Natural killer cell (primary cell): ENCODE data around the gene RNF145. TPM values are rescaled to one million over a fixed set of nuclear protein-coding genes. Genes with fewer than 3 reads are reported as not detected.
A peak's percentile ranks its signal among the peaks of the same experiment; 100 is the strongest.

ENCODE experiments used
- ATAC-seq, 3 donors: fragments of 150-1000 bp in 2 of 3; fragments of 200-7000 bp in 1 of 3; cut with Tn5 transposase; 1 replicate in 1 of 3; 2 replicates in 2 of 3; pipeline ENCODE4 v1.10.0; 2021; ENCODE audit warnings: mild to moderate bottlenecking in 2 of 3, moderate library complexity in 2 of 3
- DNase-seq, 2 donors: peaks; one replicate each; pipeline versions ENCODE4 v3.0.0 to v3.0.0-alpha.2; 2013 to 2021; ENCODE audit warnings: mixed read lengths in 1 of 2
- H3K27ac ChIP-seq: one replicate; pipeline ENCODE4 v1.5.1; 2013; ENCODE audit warnings: mild to moderate bottlenecking, low read length
- H3K27me3 ChIP-seq: one replicate; pipeline ENCODE4 v1.6.1; 2013; ENCODE audit warnings: low read length; ENCODE audit not compliant: control insufficient read depth, insufficient read depth
- H3K36me3 ChIP-seq: one replicate; pipeline ENCODE4 v1.6.1; 2013; ENCODE audit warnings: low read length; ENCODE audit not compliant: control insufficient read depth, insufficient read depth
- H3K4me1 ChIP-seq: one replicate; pipeline ENCODE4 v1.6.1; 2013; ENCODE audit warnings: low read length; ENCODE audit not compliant: control insufficient read depth, insufficient read depth
- H3K4me3 ChIP-seq: one replicate; pipeline ENCODE4 v1.5.1; 2013; ENCODE audit warnings: low read length
- H3K9me3 ChIP-seq: one replicate; pipeline ENCODE4 v1.6.1; 2013; ENCODE audit warnings: low read length; ENCODE audit not compliant: control insufficient read depth, insufficient read depth
- H3K27ac Mint-ChIP-seq, 2 donors: one replicate each; pipeline ENCODE4 v1.8.0; 2022; ENCODE audit warnings: mild to moderate bottlenecking in 2 of 2, mixed read lengths in 2 of 2, moderate library complexity in 1 of 2
- H3K27me3 Mint-ChIP-seq, 2 donors: one replicate each; pipeline ENCODE4 v1.8.0; 2022; ENCODE audit warnings: low read depth in 2 of 2, mixed read lengths in 2 of 2
- H3K36me3 Mint-ChIP-seq: one replicate; pipeline ENCODE4 v1.8.0; 2022; ENCODE audit warnings: mixed read lengths
- H3K4me1 Mint-ChIP-seq, 2 donors: one replicate each; pipeline ENCODE4 v1.8.0; 2022; ENCODE audit warnings: mixed read lengths in 2 of 2
- H3K4me3 Mint-ChIP-seq: one replicate; pipeline ENCODE4 v1.8.0; 2022; ENCODE audit warnings: mild to moderate bottlenecking, moderate library complexity, mixed read lengths
- H3K9me3 Mint-ChIP-seq, 2 donors: one replicate each; pipeline ENCODE4 v1.8.0; 2022; ENCODE audit warnings: mixed read lengths in 2 of 2
- CTCF ChIP-seq: fragments of 200-600 bp; IDR thresholded peaks from one replicate; pipeline ENCODE4 v1.8.0; 2022; ENCODE audit warnings: antibody characterized with exemption
- WGBS: methylation state at CpG from one replicate; pipeline ENCODE4 v1.1.7; 2013; ENCODE audit warnings: missing lambda C conversion rate; ENCODE audit not compliant: insufficient coverage; 5-methylcytosine and 5-hydroxymethylcytosine counted together
- intact Hi-C: fragments of 100-400 bp; cut with micrococcal nuclease; formaldehyde crosslinking; loops from one replicate; pipeline ENCODE4 v1.14.2; 2022
- total RNA-seq, 4 donors: library from RNA; stranded (reverse); fragments of 120-200 nt in 1 of 4; gene quantifications; one replicate each; pipeline versions ENCODE4 v1.2.3 to v1.2.4, GENCODE V29; 2013 to 2022

Gene RNF145
- total RNA-seq, 3 donors from 2014 or later (not counting 1 experiment from before 2014, with no cell fraction given), result 29.8 to 40.4 (median 38.4) TPM

GRCh38 chr5:159128070-159128541 lies 81.2 kb downstream of the RNF145 start:
- H3K27me3 Mint-ChIP-seq, result peaks cover 22 to 80% of the 10 kb centered on the region in 2 donors
- peaks cover 16% of the 10 kb centered on the region for H3K36me3 Mint-ChIP-seq
- intact Hi-C loops, result no loop called here
- TF ChIP-seq CTCF, result no peak
- ATAC-seq (no peak), DNase-seq (no peak)
- WGBS, result 94% methylated on average over 4 of the region's 6 CpGs
- no peak overlapping the region for H3K27ac Mint-ChIP-seq
- H3K4me1 Mint-ChIP-seq, result no peaks in the 10 kb centered on the region
- peaks cover 4% of the 10 kb centered on the region in 2 donors for H3K9me3 Mint-ChIP-seq
- Histone ChIP-seq H3K4me1 (no peaks in the 10 kb centered on the region), H3K9me3 (no peaks in the 10 kb centered on the region), H3K27me3 (no peaks in the 10 kb centered on the region), H3K27ac (no peak overlapping the region), H3K4me3 (no peak overlapping the region), H3K36me3 (no peaks in the 10 kb centered on the region)
- H3K4me3 Mint-ChIP-seq, result no peak overlapping the region

GRCh38 chr5:159123700-159124099 lies 85.7 kb downstream of the RNF145 start:
- ATAC-seq, result no peak
- 88% methylated on average over 3 of the region's 3 CpGs for WGBS
- no peaks in the 10 kb centered on the region for H3K9me3 ChIP-seq

GRCh38 chr5:159123189-159123588 lies 86.2 kb downstream of the RNF145 start:
- intact Hi-C loops, result no loop called here
- no peak for TF ChIP-seq CTCF
- H3K4me3 Mint-ChIP-seq, result no peak overlapping the region
- peaks cover 4% of the 10 kb centered on the region in 2 donors for H3K9me3 Mint-ChIP-seq
- H3K27ac Mint-ChIP-seq, result no peak overlapping the region
- no peak overlapping the region for H3K27ac ChIP-seq
- no CpG with 5 or more reads among the region's 2 CpGs for WGBS
- no peaks in the 10 kb centered on the region for H3K9me3 ChIP-seq
- H3K36me3 Mint-ChIP-seq, result peaks cover 16% of the 10 kb centered on the region
- peaks cover 11 to 14% of the 10 kb centered on the region in 2 donors for H3K4me1 Mint-ChIP-seq
- no peaks in the 10 kb centered on the region for H3K27me3 ChIP-seq
- H3K27me3 Mint-ChIP-seq, result peaks cover 12 to 49% of the 10 kb centered on the region in 2 donors
- no peak for DNase-seq
- peaks cover 6% of the 10 kb centered on the region for H3K4me1 ChIP-seq
- no peaks in the 10 kb centered on the region for H3K36me3 ChIP-seq
- no peak overlapping the region for H3K4me3 ChIP-seq
- no peak for ATAC-seq

More at GRCh38 chr5:159123700-159124099, 85.7 kb downstream of the RNF145 start:
- intact Hi-C loops, result no loop called here
- Mint-ChIP-seq H3K36me3 (peaks cover 16% of the 10 kb centered on the region), H3K27ac (no peak overlapping the region), H3K4me3 (no peak overlapping the region), H3K4me1 (peaks cover 11 to 14% of the 10 kb centered on the region in 2 donors), H3K9me3 (peaks cover 4% of the 10 kb centered on the region in 2 donors), H3K27me3 (peaks cover 12 to 51% of the 10 kb centered on the region in 2 donors)
- Histone ChIP-seq H3K4me1 (peaks cover 6% of the 10 kb centered on the region), H3K27me3 (no peaks in the 10 kb centered on the region), H3K36me3 (no peaks in the 10 kb centered on the region), H3K27ac (no peak overlapping the region), H3K4me3 (no peak overlapping the region)
- no peak for DNase-seq
- TF ChIP-seq CTCF, result no peak

GRCh38 chr5:159121061-159121460 lies 88.3 kb downstream of the RNF145 start:
- peaks cover 16% of the 10 kb centered on the region for H3K36me3 Mint-ChIP-seq
- peaks cover 11 to 14% of the 10 kb centered on the region in 2 donors for H3K4me1 Mint-ChIP-seq
- no peak overlapping the region for H3K4me3 ChIP-seq
- H3K27ac Mint-ChIP-seq, result peak overlapping the region; percentile 69 to 73
- H3K4me3 Mint-ChIP-seq, result no peak overlapping the region
- peak overlapping the region; percentile 56 for H3K27ac ChIP-seq
- WGBS, result 90% methylated on average over 2 of the region's 3 CpGs
- DNase-seq (no peak), ATAC-seq (no peak)
- no peaks in the 10 kb centered on the region for H3K9me3 ChIP-seq
- H3K9me3 Mint-ChIP-seq, result peaks cover 4% of the 10 kb centered on the region in 2 donors
- H3K27me3 ChIP-seq, result no peaks in the 10 kb centered on the region
- intact Hi-C loops, result no loop called here
- no peak for TF ChIP-seq CTCF
- H3K36me3 ChIP-seq, result no peaks in the 10 kb centered on the region
- peaks cover 6% of the 10 kb centered on the region for H3K4me1 ChIP-seq
- peaks cover 5 to 29% of the 10 kb centered on the region in 2 donors for H3K27me3 Mint-ChIP-seq
